HL-60 (cell line): ENCODE results near the gene NHSL2.

Experiments used
- CTCF ChIP-seq: IDR thresholded peaks from one replicate; pipeline ENCODE4 v1.5.1; 2011; ENCODE audit warnings: low read length, control low read depth, inconsistent platforms; ENCODE audit not compliant: insufficient read depth
- GABPA ChIP-seq: IDR thresholded peaks from 2 replicates; pipeline ENCODE4 v1.6.1; 2012; ENCODE audit warnings: low read depth
- POLR2AphosphoS5 ChIP-seq: IDR thresholded peaks from 2 replicates; pipeline ENCODE4 v1.6.1; 2012; ENCODE audit warnings: low read depth
- REST ChIP-seq: IDR thresholded peaks from 2 replicates; pipeline ENCODE4 v1.6.1; 2012; ENCODE audit warnings: low read depth; ENCODE audit not compliant: insufficient replicate concordance
- SPI1 ChIP-seq: IDR thresholded peaks from 2 replicates; pipeline ENCODE4 v1.6.1; 2012; ENCODE audit warnings: low read depth, mild to moderate bottlenecking, borderline replicate concordance

GRCh38 chrX:71989768-71990426 is 79.3 kb downstream of the NHSL2 start:
- no peak for TF ChIP-seq CTCF
- TF ChIP-seq POLR2AphosphoS5 = no peak
- TF ChIP-seq REST = no peak
- no peak for TF ChIP-seq SPI1
- no peak for TF ChIP-seq GABPA
